GM18502 (cell line): ENCODE data around the gene TBRG1.
"Not testable (repeated sequence)": the region's sequence is repeated elsewhere in the genome, so short reads cannot be mapped to it uniquely, and the experiment has no call there.

Source experiments
- ATAC-seq: cut with Tn5 transposase; IDR thresholded peaks from one replicate; pipeline ENCODE4 v1.9.1; 2021; ENCODE audit warnings: mild to moderate bottlenecking; ENCODE audit not compliant: unreplicated experiment, poor library complexity

Gene TBRG1

DNA sequence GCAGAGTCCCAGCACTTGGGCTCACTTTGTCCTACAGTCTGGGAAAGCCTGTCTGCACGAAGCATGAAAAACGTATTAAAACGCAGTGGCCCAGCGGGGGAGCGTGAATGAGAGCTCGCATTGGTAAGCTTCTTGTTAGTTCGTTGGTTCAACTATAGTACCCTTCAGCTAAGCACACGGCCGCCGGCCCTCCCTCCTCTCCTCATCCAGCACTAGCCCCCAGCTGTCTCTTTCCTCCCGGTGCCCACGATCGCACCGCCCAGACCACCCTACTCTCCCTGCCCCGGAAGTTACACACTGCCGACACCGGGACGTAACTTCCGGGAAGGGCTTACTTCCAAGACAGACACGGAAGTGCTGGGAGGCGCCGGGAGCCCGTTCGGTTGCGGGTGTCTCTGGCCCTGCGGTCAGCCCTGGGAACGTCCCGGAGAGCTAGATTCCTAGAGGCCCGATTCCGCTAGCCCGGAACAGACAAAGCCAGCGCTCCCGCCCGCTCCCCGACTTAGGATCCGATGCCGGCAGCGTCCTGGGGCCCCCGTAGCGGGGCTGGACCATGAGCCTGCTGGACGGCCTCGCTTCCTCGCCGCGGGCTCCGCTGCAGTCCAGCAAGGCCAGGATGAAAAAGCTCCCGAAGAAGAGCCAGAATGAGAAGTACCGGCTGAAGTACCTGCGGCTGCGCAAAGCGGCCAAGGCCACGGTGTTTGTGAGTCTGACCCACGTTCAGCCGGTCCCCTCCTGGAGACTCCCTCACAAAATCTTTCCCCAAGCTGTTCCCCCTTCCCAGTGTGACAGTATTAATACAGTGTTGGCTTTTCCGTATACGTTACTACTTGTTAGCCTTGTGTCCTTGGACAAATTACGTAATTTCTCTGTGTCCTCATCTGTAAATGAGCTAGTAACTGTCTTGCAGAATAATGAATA, at the start of gene TBRG1:
Gene TBRG1, plus strand, starts transcription at position 334 of the 921 bp plus-strand sequence. Its CDS starts 220 bp downstream, at position 554.
- ATAC-seq = peak; percentile 98

GRCh38 chr11:124577716-124578427, 44.8 kb upstream of the TBRG1 start:
- no peak for ATAC-seq

DNA sequence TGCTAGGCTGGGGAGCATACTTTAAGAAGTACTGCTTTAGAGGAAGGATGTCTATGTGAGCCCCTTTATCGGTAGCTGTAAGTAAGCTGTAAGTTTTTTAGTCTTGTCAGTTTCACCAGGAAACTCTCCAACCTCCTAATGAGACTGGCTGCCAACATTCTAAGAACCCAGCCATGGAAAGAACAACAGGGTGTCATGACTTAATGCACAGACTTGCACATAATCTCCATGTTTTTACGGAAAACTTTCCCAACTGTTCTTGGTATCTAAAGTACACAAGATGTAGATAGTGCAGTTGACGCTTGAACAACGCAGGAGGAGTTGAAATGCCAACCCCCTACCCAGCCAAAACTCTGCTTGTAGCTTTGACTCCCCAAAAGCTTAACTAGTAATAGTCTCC, 43.9 kb upstream of the TBRG1 start:
- ATAC-seq = no peak

- no peak for ATAC-seq
These were observed 40.8 kb upstream of the TBRG1 start for GRCh38 chr11:124581817-124582216.

- ATAC-seq = no peak
These were observed 40.1 kb upstream of the TBRG1 start for GRCh38 chr11:124582565-124582964.

GRCh38 chr11:124583781-124584180, 38.9 kb upstream of the TBRG1 start:
- no peak for ATAC-seq

DNA sequence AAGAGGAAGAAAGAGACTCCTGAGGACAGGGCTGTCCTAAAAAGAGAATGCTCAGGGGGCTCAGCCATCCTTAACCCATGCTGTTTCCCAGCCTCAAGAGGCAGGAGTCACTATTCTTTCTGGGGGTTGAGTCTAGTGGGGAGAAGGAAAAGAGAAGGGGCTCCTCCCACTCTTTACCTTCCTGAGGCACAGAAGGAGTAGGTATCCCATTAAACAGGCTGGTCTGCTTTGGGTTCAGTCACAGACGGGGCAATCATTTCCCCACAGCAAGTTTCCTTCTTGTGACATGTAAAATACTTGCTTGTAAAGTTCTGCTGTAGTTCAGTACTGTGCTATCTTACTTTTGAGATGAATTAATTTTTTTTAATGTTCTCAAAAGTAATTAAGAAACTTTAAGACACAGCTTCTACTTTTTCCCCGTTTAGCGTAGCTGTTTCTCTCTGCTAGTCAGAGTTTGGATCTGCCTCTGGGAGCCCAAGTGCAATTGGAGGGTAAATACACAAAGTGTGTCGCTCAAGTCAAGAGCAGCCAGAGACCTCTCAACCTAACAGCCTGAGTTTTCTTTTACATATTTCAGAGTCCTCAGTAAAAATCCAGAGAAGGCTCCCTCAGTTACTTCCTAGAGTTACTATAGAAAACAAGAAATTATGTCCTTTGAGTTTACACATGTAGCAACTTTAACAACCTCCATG, 37.8 kb upstream of the TBRG1 start:
- ATAC-seq = no peak

DNA sequence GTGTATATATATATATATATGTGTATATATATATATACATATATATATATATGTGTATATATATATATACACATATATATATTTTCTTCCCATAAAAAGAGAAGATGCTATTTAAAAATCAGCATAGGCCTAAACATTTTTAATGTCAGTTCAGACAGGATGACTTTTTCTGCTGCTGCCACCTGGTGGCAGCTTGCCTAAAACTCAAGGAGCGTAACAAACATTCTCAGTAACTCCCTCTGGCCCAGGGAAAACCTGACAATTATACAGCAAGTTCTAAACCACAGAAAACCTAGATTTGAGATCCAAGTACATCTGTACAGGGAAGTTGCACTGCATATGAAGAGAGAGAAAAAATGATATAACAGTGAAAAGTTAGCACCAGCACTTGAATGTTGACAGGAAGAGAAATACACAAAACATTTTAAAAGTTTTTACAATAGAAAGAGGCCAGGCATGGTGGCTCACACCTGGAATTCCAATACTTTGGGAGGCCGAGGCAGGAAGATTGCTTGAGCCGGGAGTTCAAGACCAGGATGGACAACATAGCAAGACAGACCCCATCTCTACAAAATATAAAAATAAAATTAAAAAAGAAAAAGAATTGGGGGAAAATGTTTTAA, 36.3 kb upstream of the TBRG1 start:
- no peak for ATAC-seq

DNA sequence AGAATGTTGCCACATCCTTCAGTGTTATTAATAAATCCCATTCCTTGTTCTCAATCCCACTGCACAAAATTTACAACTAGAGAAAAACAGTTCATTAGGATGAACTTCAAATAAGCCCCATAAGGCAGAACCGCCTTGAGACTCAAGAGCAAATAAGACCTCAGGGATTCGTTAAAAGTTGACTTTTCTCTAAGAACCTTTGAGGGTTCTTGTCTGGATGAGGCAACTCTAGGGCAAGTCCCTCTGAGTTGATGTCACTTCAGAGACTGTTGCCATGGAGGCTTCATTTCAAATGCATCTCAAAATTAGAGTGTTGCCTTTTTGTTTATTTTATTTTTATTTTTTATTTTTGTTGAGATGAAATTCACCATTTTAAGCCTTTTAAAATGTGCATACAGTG, 31.2 kb upstream of the TBRG1 start:
- no peak for ATAC-seq

- ATAC-seq = no peak
These were observed 30.0 kb upstream of the TBRG1 start for GRCh38 chr11:124592627-124593026.

DNA sequence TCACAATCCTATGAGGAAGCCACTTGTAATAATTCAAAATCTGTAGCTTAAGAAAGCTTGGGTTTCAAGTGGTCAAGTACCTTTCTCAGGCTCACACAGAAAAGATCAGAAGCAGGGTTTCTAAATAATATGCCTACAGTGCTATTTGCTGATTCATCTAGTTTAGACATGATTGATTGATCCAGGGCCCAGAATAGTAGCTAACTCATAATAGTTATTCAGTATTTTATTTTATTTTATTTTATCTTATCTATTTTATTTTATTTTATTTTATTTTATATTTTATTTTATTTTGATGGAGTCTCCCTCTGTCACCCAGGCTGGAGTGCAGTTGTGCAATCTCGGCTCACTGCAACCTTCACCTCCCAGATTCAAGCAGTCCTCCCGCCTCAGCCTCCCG, 27.4 kb upstream of the TBRG1 start:
- ATAC-seq = no peak

- ATAC-seq = no peak
These were observed 25.0 kb upstream of the TBRG1 start for GRCh38 chr11:124597626-124598025.

- no peak for ATAC-seq
These were observed 21.9 kb upstream of the TBRG1 start for GRCh38 chr11:124600621-124601320.

DNA sequence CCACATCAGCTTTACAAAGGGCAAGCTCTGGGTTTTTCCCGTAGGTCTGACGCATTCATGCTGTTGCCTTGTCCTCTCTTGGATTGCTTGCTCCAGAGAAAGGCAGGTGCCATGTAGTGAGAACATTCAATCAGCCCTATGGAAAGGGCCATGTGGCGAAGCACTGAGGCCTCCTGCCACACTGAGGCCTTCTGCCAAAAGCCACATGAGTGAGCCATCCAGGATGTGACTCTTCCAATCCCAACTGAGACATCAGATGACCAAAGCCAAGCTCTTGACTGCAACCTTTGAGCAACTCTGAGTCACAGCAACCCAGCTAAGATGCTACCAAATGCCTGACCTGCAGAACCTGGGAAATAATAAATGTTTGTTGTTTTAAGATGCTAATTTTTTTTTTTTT, 20.5 kb upstream of the TBRG1 start:
- ATAC-seq = no peak

DNA sequence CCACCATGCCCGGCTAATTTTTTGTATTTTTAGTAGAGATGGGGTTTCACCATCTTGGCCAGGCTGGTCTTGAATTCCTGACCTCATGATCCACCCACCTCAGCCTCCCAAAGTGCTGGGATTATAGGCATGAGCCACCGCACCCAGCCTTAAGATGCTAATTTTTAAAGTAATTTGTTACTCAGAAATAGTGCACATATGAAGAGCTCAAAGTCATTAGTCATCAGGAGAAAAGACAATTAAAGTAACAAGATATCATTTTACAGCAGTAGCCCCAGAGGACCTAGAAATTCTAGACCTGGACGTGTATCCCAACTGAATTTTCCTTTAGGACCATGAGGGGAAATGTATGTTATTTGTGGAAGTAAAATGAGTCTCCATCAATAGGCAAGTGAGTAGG, 19.9 kb upstream of the TBRG1 start:
- ATAC-seq = not testable (repeated sequence)

GRCh38 chr11:124605719-124606118, 16.9 kb upstream of the TBRG1 start:
- no peak for ATAC-seq

- ATAC-seq = no peak
These were observed 14.5 kb upstream of the TBRG1 start for GRCh38 chr11:124608147-124608546.

GRCh38 chr11:124610295-124610694, 12.4 kb upstream of the TBRG1 start:
- no peak for ATAC-seq

GRCh38 chr11:124611064-124611463, 11.6 kb upstream of the TBRG1 start, which contains the start of gene PANX3:
Gene PANX3, plus strand, starts transcription at chr11:124611428. Its CDS starts 129 bp downstream, at chr11:124611557.
- ATAC-seq = no peak

DNA sequence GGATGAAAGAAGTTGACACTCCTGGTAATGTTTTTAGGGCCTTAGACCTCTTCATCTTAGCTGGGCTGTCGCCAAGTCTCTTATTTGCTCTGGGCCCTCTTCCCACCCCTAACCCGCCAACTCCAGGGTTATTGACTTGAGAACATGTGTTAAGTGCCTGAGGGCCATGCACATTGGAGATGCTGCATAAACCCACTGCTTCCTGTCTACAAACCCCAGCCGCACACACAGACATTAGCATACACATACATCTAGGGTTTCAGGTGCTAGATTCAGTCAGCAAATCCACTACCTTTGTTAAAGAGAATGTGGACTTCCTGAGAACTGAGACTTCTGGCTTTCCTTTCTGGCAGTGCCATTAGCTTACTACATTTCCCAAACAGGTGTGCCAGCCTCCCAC, 10.6 kb upstream of the TBRG1 start:
- no peak for ATAC-seq
